Suprapubic skin (tissue), 3 donors: ENCODE data around the gene MOCS1.

ENCODE experiments used
- CTCF ChIP-seq, 2 donors: fragments of 200-600 bp in 1 of 2; fragments of 450-650 bp in 1 of 2; sonication (generic) in 1 of 2; IDR thresholded peaks; one replicate each; pipeline ENCODE4 v1.5.1; 2016 to 2019; ENCODE audit warnings: antibody characterized with exemption in 2 of 2, mild to moderate bottlenecking in 1 of 2, moderate library complexity in 1 of 2
- EP300 ChIP-seq: sonication (generic); formaldehyde crosslinking; IDR thresholded peaks from one replicate; pipeline ENCODE4 v1.6.1; 2017; ENCODE audit warnings: antibody characterized with exemption

GRCh38 chr6:39984051-39984450 is 49.8 kb upstream of the MOCS1 start:
- no peak for TF ChIP-seq CTCF (IDR thresholded peaks at IDR 0.05)
- TF ChIP-seq EP300 = no peak
